NOMO-1 treated with DMSO at 0.1 percent for 48 hours (cell line): Measurements from ENCODE around the gene MPV17L2.

Experiments used
- DNase-seq: peaks from one replicate; lab custom pipeline; 2025; ENCODE audit not compliant: unreplicated experiment; lab: John Stamatoyannopoulos, UW

The MPV17L2 gene

GRCh38 chr19:18214779-18215433, 21.9 kb downstream of the MPV17L2 start:
- DNase-seq: peak; percentile 31

- no peak for DNase-seq
These were observed 23.8 kb downstream of the MPV17L2 start for GRCh38 chr19:18216789-18217188.

GRCh38 chr19:18218159-18218558, 25.1 kb downstream of the MPV17L2 start:
- DNase-seq: no peak

- DNase-seq: no peak
These were observed 25.6 kb downstream of the MPV17L2 start for GRCh38 chr19:18218600-18218999.

GRCh38 chr19:18219911-18220631, 27.1 kb downstream of the MPV17L2 start:
- no peak for DNase-seq

GRCh38 chr19:18220632-18221275, 27.7 kb downstream of the MPV17L2 start:
- DNase-seq: no peak

- DNase-seq: no peak
These were observed 29.1 kb downstream of the MPV17L2 start for GRCh38 chr19:18221815-18222725.

GRCh38 chr19:18223860-18224524, 31.0 kb downstream of the MPV17L2 start:
- DNase-seq: peak; percentile 35

GRCh38 chr19:18224525-18225354, 31.7 kb downstream of the MPV17L2 start:
- DNase-seq: peak; percentile 96

GRCh38 chr19:18225355-18225701, 32.3 kb downstream of the MPV17L2 start:
- no peak for DNase-seq

GRCh38 chr19:18225702-18226468, 32.9 kb downstream of the MPV17L2 start, which contains the start of gene PDE4C:
Gene PDE4C (minus strand): TSS chr19:18226438. CDS start chr19:18226415, 23 bp downstream.
- no peak for DNase-seq

- no peak for DNase-seq
These were observed 34.1 kb downstream of the MPV17L2 start for GRCh38 chr19:18226956-18227780.

- no peak for DNase-seq
These were observed 34.8 kb downstream of the MPV17L2 start for GRCh38 chr19:18227781-18228271.

- DNase-seq: no peak
These were observed 36.5 kb downstream of the MPV17L2 start for GRCh38 chr19:18229474-18229873.

- DNase-seq: no peak
These were observed 36.9 kb downstream of the MPV17L2 start for GRCh38 chr19:18229915-18230314.

GRCh38 chr19:18230941-18231734, 38.1 kb downstream of the MPV17L2 start:
- no peak for DNase-seq

GRCh38 chr19:18231775-18232174, 38.8 kb downstream of the MPV17L2 start:
- DNase-seq: no peak
